GM19351 (cell line): ENCODE data around the gene KCNAB1.

Experiments
- ATAC-seq: cut with Tn5 transposase; IDR thresholded peaks from one replicate; pipeline ENCODE4 v1.9.1; 2021; ENCODE audit warnings: mild to moderate bottlenecking, moderate library complexity; ENCODE audit not compliant: unreplicated experiment

KCNAB1 gene

DNA sequence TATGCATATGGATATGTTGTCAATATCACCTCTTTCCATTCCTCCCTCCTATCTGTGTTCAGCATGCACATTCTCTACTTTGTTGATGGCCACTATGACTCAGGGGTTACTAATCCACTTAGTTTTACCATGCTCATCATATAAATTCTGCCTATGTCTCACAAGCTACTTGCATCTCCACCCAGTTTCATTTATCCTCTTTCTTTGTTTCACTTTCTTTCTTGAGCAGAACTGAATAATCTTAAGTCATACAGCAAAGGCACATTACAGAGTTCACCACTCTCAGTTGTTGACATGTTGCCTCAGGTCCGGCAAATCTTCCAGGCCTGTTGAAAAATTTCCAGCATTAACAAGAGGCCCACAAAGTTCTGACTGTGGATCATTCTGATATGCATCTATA lies 363.0 kb downstream of the KCNAB1 start:
- peak; percentile 89 for ATAC-seq

DNA sequence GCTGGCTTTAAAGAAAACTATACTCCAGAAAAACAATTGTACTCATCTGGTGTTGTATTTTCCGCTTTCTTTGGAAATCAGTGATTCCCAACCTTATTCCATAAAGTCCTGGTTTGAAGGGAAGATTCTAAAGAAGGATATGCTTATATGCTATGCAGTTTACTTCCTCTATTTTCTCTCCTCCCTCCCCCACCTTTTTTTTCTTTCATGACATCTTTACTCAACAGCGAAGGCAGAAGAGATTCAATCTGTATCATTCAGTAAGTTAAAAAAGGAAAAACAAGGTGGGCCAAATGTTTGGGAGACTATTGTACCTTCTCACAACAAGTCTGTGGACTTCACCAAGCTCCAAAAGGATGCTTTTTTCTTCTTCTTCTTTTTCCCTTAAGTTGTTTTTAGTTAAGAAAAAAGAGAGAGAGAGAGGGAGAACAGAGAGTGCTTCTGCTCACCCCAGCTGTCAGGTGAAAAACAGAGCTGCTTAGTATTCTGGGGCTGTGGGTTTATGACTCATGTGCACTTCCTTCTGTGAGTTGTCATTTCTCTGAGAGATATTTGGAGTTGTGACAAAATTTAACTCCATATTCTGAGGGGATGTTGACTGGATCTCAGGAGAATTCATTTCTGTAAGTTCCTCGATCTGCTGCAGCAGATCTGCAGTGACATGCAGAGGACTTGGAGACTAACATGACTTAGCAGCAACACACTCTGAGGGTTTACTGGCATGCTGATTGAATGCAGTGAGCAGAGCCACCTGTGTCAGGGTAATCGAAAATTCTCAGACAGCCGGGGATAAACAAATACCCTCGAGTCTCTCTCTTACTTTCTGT lies 363.8 kb downstream of the KCNAB1 start:
- peak; percentile 77 for ATAC-seq

DNA sequence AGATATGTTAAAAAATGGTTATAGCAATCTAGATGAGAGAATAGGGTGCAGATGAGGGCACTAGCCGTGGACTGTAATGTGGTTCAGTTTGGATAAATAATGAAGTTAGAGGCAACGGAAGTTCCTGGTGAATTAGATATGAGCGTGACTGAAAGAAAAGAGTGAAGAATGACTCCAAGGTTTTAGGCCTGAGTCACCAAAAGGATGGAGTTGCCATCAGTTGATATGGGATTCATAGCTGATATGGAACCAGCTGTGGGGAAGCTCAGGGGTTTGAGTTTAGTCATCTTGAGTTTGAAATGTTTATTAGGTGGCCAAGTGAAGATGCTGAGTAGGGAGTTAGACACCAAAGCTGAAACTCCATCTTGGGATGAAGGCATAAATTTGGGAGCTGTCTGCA lies 368.4 kb downstream of the KCNAB1 start:
- ATAC-seq, result no peak

DNA sequence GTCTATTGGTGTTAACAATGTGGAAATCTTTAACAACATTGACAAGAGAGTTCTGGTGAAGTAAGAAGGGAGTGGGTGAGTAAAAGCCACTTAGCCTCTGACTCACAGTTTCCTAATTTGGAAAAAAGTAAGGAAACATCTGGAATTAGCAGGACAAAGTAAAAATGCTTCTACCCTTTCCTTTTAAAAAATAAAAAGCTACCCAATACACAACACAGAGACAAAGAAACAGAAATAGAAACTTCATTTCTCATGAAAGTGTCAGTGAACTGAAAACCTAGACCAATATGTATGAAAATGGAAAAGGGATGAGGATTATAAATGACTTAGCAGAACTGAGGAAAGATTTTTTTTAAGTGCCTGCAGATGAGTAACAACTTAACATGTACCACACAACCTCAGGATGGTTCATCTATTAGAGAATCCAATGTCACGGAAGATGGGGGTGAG lies 369.1 kb downstream of the KCNAB1 start:
- ATAC-seq, result no peak

DNA sequence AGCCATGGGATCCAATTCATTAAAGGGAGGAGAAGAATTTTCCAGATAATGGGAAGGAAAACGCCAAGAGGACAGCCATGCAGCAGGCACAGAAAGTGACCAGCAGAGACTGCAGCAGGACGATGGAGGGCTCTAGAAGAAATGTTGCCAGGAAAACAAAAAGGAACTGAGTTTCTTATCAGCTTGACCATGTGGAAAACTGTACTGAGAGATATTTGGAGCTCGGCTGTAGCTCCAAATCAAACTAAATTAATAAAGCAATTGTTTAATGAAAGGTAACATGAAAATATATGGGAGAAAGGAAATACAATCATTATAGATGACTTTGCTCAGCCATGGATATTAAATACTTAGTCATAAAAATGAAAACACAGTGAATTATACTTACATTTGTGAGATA lies 370.8 kb downstream of the KCNAB1 start:
- no peak for ATAC-seq

DNA sequence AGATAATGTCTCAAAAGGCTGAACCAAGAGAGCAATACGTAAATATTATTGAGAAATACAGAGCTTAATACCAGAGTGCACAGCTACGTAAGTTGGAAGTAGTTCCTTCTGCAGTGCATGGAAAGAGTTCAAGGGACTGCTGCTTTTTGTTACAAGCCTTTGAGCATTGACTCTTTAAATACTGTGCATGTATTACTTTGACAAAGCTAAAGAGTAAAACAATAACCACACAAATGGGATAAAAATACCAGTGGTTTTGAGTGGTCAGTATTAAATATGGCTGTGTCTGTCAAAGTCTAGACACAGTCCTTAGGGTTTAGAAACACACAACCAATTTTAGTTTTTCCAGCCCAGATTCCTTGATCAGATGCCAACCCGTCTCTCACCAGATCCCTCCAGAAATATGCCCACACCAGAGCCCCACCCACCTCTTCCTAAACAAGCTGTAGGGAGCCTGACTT lies 372.5 kb downstream of the KCNAB1 start:
- ATAC-seq, result no peak

DNA sequence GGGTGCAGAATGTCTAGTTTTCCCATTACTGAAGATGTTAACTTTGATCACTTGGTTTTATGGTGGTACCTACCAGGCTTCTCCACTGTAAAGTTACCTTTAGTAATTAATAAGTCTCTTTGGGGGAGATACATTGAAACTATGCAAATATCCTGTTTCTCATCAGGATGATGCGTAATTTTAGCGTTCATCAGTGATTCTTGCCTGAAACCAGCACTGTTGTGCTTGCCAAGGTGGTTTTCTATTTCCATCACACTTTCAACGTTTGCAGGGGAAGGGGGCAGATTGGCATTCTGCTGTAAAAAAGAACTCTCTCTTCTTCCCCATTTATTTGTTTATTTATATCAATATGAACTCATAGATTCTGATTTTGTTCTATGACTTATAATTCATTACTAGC lies 373.5 kb downstream of the KCNAB1 start:
- no peak for ATAC-seq

DNA sequence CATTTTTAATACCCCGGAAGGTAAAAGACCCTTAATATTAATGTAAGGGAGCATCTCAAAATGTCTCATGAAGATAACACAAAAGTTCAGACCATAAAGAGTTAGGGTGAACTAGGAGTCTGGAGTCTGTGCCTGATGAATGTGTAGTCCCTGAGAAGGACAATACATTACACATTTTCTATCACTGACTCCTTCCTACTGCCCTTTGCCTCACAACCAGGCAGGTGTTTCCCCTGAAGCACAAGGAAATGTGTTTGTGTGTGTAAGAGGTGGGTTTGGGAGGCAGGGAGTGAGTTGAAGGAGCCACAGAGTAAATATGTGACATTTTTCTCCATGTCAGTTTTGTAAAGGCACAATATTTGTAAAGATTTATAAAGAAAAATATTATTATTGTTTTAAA lies 375.4 kb downstream of the KCNAB1 start:
- no peak for ATAC-seq

DNA sequence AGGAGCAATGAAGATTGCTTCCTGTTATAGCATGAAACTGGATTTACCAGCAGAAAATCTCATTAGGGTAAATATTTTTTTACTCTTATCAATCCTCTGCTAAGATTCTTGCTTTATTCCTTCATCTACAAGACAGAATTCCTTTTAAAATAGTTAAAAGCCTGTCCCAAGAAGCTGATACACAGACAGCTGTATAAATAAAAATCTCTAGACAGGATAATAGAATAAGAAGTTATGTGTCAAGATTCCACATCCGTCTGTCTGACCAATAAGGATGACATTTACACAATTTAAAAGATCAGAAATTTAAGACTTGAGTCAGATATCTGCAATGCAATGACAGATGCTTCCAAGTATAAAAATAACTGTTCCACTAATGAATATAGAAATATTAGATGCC lies 376.9 kb downstream of the KCNAB1 start:
- ATAC-seq, result no peak

DNA sequence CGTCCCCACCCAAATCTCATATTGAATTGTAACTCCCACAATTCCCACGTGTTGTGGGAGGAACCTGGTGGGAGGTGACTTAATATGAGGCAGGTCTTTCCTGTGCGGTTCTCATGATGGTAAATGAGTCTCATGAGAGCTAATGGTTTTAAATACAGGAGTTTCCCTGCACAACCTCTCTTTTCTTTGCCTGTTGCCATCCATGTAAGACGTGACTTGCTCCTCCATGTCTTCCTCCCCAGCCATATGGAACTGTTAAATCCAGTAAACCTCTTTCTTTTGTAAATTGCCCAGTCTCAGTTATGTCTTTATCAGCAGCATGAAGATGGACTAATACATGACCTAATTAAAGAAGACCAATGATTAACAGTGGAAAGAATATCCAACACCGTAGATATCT lies 377.9 kb downstream of the KCNAB1 start:
- no peak for ATAC-seq

DNA sequence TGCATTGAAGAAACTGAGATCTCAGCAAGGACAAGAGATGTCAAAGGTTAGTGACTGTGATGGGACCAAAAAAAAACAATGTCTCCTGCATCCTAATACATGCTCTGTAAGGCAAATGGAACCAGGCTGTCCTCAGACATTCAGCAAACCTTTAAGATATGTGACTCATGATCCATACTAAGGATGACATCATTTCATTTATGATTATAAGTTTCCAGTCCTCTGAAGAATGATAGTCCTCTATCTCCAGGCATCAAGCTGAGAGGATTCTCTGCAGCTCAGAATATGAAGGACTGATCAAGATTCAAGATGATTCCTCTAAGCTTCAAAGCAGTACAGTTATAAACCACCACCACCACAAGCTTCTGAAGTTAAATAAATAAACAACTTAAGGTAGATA lies 386.9 kb downstream of the KCNAB1 start:
- no peak for ATAC-seq

DNA sequence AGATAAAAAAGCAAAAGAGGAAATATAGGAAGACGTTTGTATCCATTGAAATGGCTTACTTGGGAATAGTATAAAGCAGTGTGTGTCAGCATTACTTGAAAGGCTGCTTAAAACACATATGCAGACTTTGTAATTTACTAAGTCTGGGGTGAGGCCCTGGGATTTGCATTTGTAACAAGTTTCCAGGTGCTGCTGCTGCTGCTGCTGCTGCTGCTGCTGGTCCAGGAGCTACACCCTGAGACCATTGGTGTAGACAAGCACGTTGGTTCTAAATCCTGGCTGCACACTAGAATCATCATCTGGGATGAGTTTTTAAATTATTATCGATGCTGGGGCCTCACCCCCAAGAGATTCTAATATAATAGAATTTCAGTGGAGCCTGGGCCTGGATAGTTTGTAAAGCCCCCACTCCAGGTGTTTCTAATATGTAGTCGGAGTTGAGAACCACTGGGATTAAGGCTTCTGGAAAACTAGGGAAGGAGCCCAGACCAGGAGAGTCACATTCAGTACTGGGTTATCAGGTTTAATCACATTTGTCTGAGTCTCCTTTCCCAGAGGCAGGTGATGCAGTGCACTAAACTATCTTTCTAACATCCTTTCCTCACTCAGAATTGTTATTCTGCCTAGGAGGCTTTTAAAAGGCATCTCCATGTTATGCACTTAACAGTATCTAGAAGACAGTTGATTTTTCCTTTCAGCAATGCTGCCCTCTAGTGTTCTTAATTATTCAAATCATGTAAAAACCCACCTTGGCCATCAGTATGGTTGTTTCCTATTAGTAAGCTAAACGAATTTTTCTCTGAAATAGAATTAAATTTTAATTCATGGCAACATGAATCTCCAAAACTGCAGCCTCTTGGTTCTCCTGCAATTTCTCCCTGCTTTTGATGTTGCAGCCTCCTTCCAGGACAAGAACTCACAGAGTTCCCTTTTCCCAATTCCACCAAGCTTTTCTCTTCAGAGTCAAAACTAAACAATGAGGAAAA lies 389.1 kb downstream of the KCNAB1 start:
- ATAC-seq, result no peak

DNA sequence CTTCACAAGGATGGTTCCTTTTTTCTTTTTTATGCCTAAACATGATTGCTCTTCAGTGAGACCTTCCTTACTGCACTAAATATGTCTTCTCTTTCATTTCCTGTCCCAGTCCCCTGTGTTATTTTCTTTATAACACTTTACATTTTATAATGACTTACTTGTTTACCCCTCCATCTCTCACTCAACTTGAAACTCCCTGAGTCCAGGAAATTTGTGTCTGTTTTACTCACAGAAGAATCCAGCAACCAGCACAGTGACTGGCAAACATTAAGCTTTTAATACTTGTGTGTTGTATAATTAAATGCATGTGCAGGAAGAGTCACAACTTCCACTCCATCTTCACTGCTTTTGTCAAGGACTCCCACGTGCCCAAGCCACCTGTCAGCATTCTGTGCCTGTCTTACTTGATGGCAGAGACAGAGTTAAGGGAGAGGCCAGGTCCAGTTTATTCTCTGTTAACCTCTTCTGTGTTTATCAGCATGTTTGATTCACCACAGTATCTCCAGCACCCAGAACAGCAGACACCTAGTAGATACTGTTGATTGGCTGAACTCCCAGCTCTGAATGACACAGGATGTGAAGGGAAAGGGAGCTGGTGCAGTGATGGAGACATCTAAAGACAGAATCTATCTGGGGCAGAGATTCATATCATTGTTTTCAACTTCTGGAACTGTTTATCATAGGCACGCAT lies 391.8 kb downstream of the KCNAB1 start:
- no peak for ATAC-seq

DNA sequence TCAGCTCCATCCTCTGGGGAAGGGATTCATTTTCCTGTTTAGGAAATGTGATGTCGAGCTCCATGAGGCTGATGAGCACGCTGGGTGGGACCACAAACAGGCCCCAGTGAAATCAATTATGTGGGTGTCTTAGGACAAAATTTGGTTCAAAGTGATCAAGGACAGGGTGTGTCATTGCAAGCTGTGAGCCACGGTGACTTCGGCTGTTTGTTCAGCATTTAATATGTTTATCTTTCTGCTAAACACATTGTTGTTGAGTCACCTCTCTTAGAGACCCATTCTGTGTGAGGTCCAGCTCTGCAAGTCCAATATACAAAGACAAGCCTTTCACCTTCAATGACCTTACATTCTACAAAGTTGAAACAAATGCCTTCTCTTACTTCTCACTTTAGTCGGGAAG lies 393.2 kb downstream of the KCNAB1 start:
- no peak for ATAC-seq

DNA sequence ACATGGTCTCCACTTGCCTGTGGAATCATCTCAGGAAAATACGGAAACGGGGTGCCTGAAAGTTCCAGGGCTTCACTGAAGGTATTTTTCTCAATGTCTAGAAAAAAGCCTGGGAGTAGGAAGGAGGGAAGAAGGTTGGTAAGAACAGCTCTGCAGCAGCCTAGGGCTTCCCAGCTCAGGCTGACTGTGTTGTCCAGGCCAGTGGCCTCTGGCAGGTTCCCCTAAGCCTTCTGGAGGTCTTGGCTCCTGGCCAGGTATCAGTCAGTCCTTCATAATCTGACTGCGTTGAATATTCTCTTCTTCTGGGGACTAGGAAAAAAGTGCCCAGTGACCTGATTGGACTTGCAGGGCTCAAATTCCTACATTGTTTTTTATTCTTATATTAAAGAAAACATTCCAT lies 395.9 kb downstream of the KCNAB1 start:
- no peak for ATAC-seq

DNA sequence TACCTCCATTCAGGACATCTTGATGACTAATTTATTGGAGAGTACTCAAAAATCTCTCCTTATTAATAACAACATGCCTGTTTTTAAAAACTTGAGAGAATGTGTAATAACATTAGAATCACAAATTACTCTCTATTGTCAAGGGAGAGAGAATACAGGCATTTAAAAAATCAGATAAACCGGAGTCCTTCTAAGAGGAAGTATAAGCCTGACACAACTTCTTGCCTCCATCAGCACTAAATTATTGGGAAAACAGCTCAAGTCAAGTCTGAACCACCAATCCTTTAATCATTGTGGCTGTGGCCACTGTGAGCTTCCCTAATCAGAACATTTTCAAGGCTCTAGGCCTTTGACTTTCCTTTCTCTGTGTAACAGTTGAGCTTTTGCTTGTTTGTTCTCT lies 396.6 kb downstream of the KCNAB1 start:
- ATAC-seq, result no peak

DNA sequence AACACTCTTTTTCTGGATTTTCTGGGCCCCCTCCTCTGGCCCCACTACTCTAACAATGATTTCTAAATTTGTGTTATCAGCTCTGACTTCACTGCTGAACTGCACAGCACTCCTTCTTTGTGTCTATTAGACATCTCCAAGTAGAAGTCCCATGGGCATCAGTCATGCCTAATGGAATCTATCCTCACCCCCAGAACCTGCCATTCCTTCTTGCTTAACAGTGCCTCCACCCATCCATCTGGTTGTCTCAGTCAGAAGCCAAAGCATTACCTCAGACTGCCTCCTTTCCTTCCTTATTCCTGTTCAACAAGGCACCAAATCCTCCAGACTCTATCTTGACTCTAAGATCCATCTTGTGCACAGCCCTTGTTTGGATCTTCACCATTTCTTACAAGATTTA lies 398.3 kb downstream of the KCNAB1 start:
- no peak for ATAC-seq

DNA sequence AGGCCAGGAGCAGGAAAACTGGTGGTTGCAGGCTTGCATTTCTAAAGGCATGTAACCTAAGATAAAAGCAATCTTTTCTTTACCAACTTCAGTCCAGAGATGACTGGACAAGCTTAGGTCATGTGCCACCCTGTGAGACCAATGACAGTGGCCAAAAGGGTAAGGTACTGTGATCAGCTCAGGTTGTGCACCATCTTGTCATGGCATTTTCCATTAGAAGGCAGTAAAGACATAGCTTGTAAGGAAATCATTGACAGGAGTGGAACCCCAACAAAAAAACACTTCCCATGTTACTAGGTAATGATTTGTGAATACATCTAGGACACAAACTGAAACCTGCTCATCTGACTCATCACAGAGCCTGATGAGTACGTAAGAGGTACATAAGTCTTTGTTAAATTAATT lies 399.4 kb downstream of the KCNAB1 start:
- peak; percentile 44 for ATAC-seq

DNA sequence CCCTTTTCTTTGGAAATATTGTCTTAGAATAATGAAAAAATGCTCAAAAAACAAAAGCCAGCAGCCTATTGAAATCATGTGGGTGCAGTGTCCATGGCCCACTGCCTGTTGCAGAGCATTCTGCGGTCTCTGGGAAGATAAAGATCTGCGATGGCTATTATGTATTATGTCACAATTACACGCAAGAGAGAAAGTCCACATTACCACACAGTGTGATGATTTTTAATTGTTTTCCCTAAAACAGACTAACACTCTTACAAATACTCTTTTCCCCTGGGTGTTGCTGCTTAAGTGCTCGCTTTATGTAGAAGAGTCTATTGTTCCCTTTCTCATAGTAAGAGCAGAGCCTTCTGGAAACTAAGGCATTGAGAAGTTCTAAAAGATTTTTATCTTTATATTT lies 402.3 kb downstream of the KCNAB1 start:
- no peak for ATAC-seq

DNA sequence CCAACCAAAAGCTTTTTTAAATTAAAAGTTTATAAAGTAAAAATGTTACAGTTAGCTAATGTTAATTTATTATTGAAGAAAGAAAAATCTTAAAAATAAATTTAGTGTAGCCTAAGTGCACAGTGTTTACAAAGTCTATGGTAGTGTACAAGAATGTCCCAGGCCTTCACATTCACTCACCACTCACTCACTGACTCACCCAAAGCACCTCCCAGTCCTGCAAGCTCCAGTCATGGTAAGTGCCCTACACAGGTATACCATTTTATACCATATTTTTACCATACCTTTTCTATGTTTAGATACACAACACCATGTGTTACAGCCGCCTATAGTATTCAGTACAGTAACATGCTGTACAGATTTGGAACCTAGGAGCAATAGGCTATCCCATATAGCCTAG lies 405.4 kb downstream of the KCNAB1 start:
- no peak for ATAC-seq

DNA sequence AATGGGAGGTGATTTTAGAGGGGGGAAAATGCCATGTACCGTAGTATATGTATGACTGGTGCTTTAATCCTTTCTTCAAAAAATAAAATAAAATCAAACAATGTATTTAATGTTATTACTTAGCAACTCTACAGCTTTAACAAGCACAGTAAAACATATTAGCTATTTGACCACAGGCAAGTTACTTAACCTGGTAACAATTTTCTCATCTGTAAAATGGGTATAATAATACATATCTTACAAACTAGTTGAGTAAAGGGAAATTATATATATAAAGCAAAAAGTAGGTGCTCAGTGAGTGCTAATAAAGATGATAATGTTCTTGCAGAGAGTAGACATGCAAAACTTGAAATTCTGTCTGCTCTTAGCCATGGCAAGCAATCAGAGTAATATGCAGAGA lies 406.7 kb downstream of the KCNAB1 start:
- no peak for ATAC-seq
